ENCODE data around the gene DDX46. TPM values are rescaled to one million over a fixed set of nuclear protein-coding genes. Genes with fewer than 3 reads are reported as not detected.
"Not testable (repeated sequence)": the region's sequence is repeated elsewhere in the genome, so short reads cannot be mapped to it uniquely, and the experiment has no call there.

Gene DDX46
- total RNA-seq, 2 experiments from 2014 or later = 35.5 to 35.8 TPM

- peaks cover 54% of the 10 kb centered on the region for H3K36me3 Mint-ChIP-seq (ENCODE audit: low read depth)
- Histone ChIP-seq H3K9me3 (ENCODE audit: control insufficient read depth in 1 of 2, insufficient read depth in 1 of 2, low read length in 2 of 2) (no peaks in the 10 kb centered on the region), H3K27ac (ENCODE audit: low read depth in 1 of 2, low read length in 2 of 2) (no peak overlapping the region), H3K36me3 (ENCODE audit: insufficient read depth, low read length) (peaks cover 32% of the 10 kb centered on the region), H3K4me1 (ENCODE audit: insufficient read depth, low read length) (peaks cover 33% of the 10 kb centered on the region), H3K27me3 (ENCODE audit: control insufficient read depth in 1 of 2, insufficient read depth in 2 of 2, low read length in 2 of 2) (no peaks in the 10 kb centered on the region), H3K4me3 (ENCODE audit: low read length) (no peak overlapping the region)
- ChIA-PET CTCF (interaction anchor here (1.1 to 1.3 kb wide), 2 partner anchors 53 kb away, joined by 3 read pairs; partner anchors contain the start of gene PCBD2), POLR2A (no interaction called here)
- peaks cover 43% of the 10 kb centered on the region for H3K4me1 Mint-ChIP-seq (ENCODE audit: low read depth)
- TF ChIP-seq, protein P1, sequence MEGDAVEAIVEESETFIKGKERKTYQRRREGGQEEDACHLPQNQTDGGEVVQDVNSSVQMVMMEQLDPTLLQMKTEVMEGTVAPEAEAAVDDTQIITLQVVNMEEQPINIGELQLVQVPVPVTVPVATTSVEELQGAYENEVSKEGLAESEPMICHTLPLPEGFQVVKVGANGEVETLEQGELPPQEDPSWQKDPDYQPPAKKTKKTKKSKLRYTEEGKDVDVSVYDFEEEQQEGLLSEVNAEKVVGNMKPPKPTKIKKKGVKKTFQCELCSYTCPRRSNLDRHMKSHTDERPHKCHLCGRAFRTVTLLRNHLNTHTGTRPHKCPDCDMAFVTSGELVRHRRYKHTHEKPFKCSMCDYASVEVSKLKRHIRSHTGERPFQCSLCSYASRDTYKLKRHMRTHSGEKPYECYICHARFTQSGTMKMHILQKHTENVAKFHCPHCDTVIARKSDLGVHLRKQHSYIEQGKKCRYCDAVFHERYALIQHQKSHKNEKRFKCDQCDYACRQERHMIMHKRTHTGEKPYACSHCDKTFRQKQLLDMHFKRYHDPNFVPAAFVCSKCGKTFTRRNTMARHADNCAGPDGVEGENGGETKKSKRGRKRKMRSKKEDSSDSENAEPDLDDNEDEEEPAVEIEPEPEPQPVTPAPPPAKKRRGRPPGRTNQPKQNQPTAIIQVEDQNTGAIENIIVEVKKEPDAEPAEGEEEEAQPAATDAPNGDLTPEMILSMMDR (IDR thresholded peaks at IDR 0.05) = peak; percentile 27
- DNase-seq = peak in 2 of 14 experiments; percentile 16 to 22
- no peak for ATAC-seq (ENCODE audit: poor library complexity)
- H3K27me3 Mint-ChIP-seq = no peaks in the 10 kb centered on the region
- H3K9me3 Mint-ChIP-seq = no peaks in the 10 kb centered on the region
- peak overlapping the region; percentile 39 for H3K4me3 Mint-ChIP-seq
- intact Hi-C loops (cut with DNase I, micrococcal nuclease) = no loop called here
- peak overlapping the region; percentile 42 for H3K27ac Mint-ChIP-seq
Observed at GRCh38 chr5:134851307-134851923, 92.8 kb downstream of the DDX46 start.

DNA sequence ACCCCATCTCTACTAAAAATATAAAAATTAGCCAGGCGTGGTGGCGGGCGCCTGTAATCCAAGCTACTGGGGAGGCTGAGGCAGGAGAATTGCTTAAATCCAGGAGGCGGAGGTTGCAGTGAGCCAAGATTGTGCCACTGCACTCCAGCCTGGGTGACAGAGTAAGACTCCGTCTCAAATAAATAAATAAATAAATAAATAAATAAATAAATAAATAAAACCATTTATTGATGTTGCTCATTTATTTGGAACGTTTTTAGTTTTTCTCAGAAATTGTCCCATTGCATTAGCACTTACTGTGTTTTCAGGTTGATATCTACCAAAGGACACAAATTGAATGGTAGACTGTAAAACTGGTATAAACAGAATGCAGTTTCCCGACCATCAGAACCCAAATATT is 97.9 kb downstream of the DDX46 start:
- H3K27me3 ChIP-seq (ENCODE audit: control insufficient read depth in 1 of 2, insufficient read depth in 2 of 2, low read length in 2 of 2); H3K27me3 Mint-ChIP-seq; POLR2A ChIA-PET; H3K9me3 Mint-ChIP-seq; H3K4me1 ChIP-seq (ENCODE audit: insufficient read depth, low read length); H3K4me3 Mint-ChIP-seq; H3K4me3 ChIP-seq (ENCODE audit: low read length); H3K27ac Mint-ChIP-seq; CTCF ChIA-PET; DNase-seq; intact Hi-C loops (cut with DNase I, micrococcal nuclease); H3K9me3 ChIP-seq (ENCODE audit: control insufficient read depth in 1 of 2, insufficient read depth in 1 of 2, low read length in 2 of 2); H3K27ac ChIP-seq (ENCODE audit: low read depth in 1 of 2, low read length in 2 of 2); ATAC-seq (ENCODE audit: poor library complexity): not testable (repeated sequence)
- Mint-ChIP-seq H3K36me3 (ENCODE audit: low read depth) (peaks cover 62% of the 10 kb centered on the region), H3K4me1 (ENCODE audit: low read depth) (peaks cover 31% of the 10 kb centered on the region)
- H3K36me3 ChIP-seq (ENCODE audit: insufficient read depth, low read length) = peaks cover 38% of the 10 kb centered on the region

GRCh38 chr5:134857401-134857800 is 98.8 kb downstream of the DDX46 start:
- Mint-ChIP-seq H3K4me1 (ENCODE audit: low read depth) (peaks cover 26% of the 10 kb centered on the region), H3K36me3 (ENCODE audit: low read depth) (peaks cover 55% of the 10 kb centered on the region), H3K4me3 (no peak overlapping the region), H3K27me3 (no peaks in the 10 kb centered on the region), H3K27ac (no peak overlapping the region), H3K9me3 (no peaks in the 10 kb centered on the region)
- Histone ChIP-seq H3K27ac (ENCODE audit: low read depth in 1 of 2, low read length in 2 of 2) (no peak overlapping the region), H3K36me3 (ENCODE audit: insufficient read depth, low read length) (peaks cover 36% of the 10 kb centered on the region), H3K27me3 (ENCODE audit: control insufficient read depth in 1 of 2, insufficient read depth in 2 of 2, low read length in 2 of 2) (no peaks in the 10 kb centered on the region), H3K4me3 (ENCODE audit: low read length) (no peak overlapping the region), H3K4me1 (ENCODE audit: insufficient read depth, low read length) (peaks cover 4% of the 10 kb centered on the region), H3K9me3 (ENCODE audit: control insufficient read depth in 1 of 2, insufficient read depth in 1 of 2, low read length in 2 of 2) (no peaks in the 10 kb centered on the region)
- no peak for ATAC-seq (ENCODE audit: poor library complexity)
- TF ChIP-seq, protein P1 (IDR thresholded peaks at IDR 0.05) = no peak
- ChIA-PET CTCF (interaction anchor here (1.2 kb wide), 1 partner anchor 47 kb away, joined by 4 read pairs; the partner anchor contains the start of gene PCBD2), POLR2A (interaction anchor here (1.0 to 1.6 kb wide), 2 partner anchors 12 to 17 kb away, joined by 3 to 7 read pairs; partner anchors contain the start of genes C5orf24 and TXNDC15)
- no peak for DNase-seq
- intact Hi-C loops (cut with DNase I, micrococcal nuclease) = no loop called here
